Gastrocnemius medialis (tissue), 4 donors: ENCODE measurements around the gene LTN1. TPM values are rescaled to one million over a fixed set of nuclear protein-coding genes. Genes with fewer than 3 reads are reported as not detected.

Experiments
- ATAC-seq, 2 donors: fragments of 150-250 bp; one replicate each; pipeline ENCODE4 v1.9.1; 2016
- DNase-seq, 2 donors: peaks; one replicate each; pipeline ENCODE4 v3.0.0-alpha.2; 2019
- H3K27ac ChIP-seq, 4 donors: fragments of 200-600 bp; sonication (generic); 1 replicate in 1 of 4; 2 replicates in 3 of 4; pipeline ENCODE4 v1.5.1; 2016 to 2018; ENCODE audit warnings: mild to moderate bottlenecking in 2 of 4, moderate library complexity in 1 of 4
- H3K27me3 ChIP-seq, 3 donors: fragments of 200-600 bp; sonication (generic) in 2 of 3; 1 replicate in 1 of 3; 2 replicates in 2 of 3; pipeline versions ENCODE4 v1.5.1 to v1.6.0; 2016 to 2019; ENCODE audit warnings: mild to moderate bottlenecking in 1 of 3, moderate library complexity in 1 of 3
- H3K36me3 ChIP-seq, 2 donors: fragments of 200-600 bp; sonication (generic) in 1 of 2; one replicate each; pipeline ENCODE4 v1.5.1; 2017 to 2018
- H3K4me1 ChIP-seq, 2 donors: fragments of 200-600 bp; sonication (generic) in 1 of 2; one replicate each; pipeline ENCODE4 v1.5.1; 2016 to 2017; ENCODE audit warnings: mild to moderate bottlenecking in 2 of 2
- H3K4me3 ChIP-seq, 4 donors: fragments of 200-600 bp; sonication (generic) in 3 of 4; 1 replicate in 1 of 4; 2 replicates in 3 of 4; pipeline ENCODE4 v1.5.1; 2016 to 2019; ENCODE audit warnings: mild to moderate bottlenecking in 2 of 4
- H3K9me3 ChIP-seq, 3 donors: fragments of 200-600 bp; sonication (generic) in 2 of 3; 1 replicate in 1 of 3; 2 replicates in 2 of 3; pipeline ENCODE4 v1.5.1; 2016 to 2019
- CTCF ChIP-seq, 5 experiments: fragments of 450-650 bp in 3 of 5; fragments of 200-600 bp in 2 of 5; sonication (generic) in 2 of 5; IDR thresholded peaks in 4 of 5; conservative IDR thresholded peaks in 1 of 5; 1 replicate in 4 of 5; 2 replicates in 1 of 5; pipeline ENCODE4 v1.5.1; 2016 to 2019; ENCODE audit warnings: antibody characterized with exemption in 5 of 5, mild to moderate bottlenecking in 3 of 5, moderate library complexity in 3 of 5
- POLR2A ChIP-seq, 2 donors: fragments of 450-650 bp; IDR thresholded peaks; one replicate each; pipeline ENCODE4 v1.6.1; 2017; ENCODE audit warnings: antibody characterized with exemption in 2 of 2, mild to moderate bottlenecking in 2 of 2, moderate library complexity in 2 of 2
- in situ Hi-C, 4 donors: fragments of 200-750 bp; cut with MboI; loops; one replicate each; pipeline versions ENCODE4 v1.15.0 to v1.8.0; 2017; ENCODE audit warnings: low sequenced_read_pairs in 4 of 4
- intact Hi-C: fragments of 100-400 bp; cut with DNase I; formaldehyde crosslinking; loops from one replicate; pipeline ENCODE4 v1.15.1; 2023; ENCODE audit warnings: low total_unique reads
- total RNA-seq, 4 donors: library from RNA; depleted of rRNA; stranded (reverse); fragments of >200 nt; gene quantifications; one replicate each; pipeline versions ENCODE4 v1.1.0 to v1.2.3, GENCODE V29; 2016

LTN1 gene
- total RNA-seq, 4 donors from 2014 or later = 22.7 to 33.3 (median 23.2) TPM

- Histone ChIP-seq H3K36me3 (no peaks in the 10 kb centered on the region), H3K27me3 (peaks cover 0 to 6% (median 0%) of the 10 kb centered on the region in 3 donors), H3K9me3 (no peaks in the 10 kb centered on the region), H3K27ac (no peak overlapping the region), H3K4me3 (no peak overlapping the region), H3K4me1 (no peaks in the 10 kb centered on the region)
- ATAC-seq (no peak), DNase-seq (no peak)
- TF ChIP-seq CTCF (IDR thresholded peaks at IDR 0.05 in 4 of 5, conservative IDR thresholded peaks at IDR 0.05 in 1 of 5) (no peak), POLR2A (IDR thresholded peaks at IDR 0.05) (no peak)
- intact Hi-C loops (no loop called here), in situ Hi-C loops (no loop called here)
Observed at GRCh38 chr21:28892199-28893111, 100.2 kb downstream of the LTN1 start.

- H3K27ac ChIP-seq = peak overlapping the region; percentile 83 to 89 (median 88)
- H3K4me3 ChIP-seq = peak overlapping the region in 2 of 4 donors; percentile 68 to 70
- intact Hi-C loops = loop anchor here (10.0 kb wide), 2 partner anchors 109 to 259 kb away; partner anchors contain the start of gene LTN1
- in situ Hi-C loops = no loop called here
- TF ChIP-seq CTCF (IDR thresholded peaks at IDR 0.05 in 4 of 5, conservative IDR thresholded peaks at IDR 0.05 in 1 of 5) = no peak
- TF ChIP-seq POLR2A (IDR thresholded peaks at IDR 0.05) = no peak
- no peaks in the 10 kb centered on the region for H3K9me3 ChIP-seq
- peaks cover 0 to 23% of the 10 kb centered on the region in 2 donors for H3K36me3 ChIP-seq
- H3K4me1 ChIP-seq = peaks cover 7 to 11% of the 10 kb centered on the region in 2 donors
- DNase-seq (peak; percentile 7 to 32), ATAC-seq (peak; percentile 19 to 45)
- no peaks in the 10 kb centered on the region for H3K27me3 ChIP-seq
Observed at GRCh38 chr21:28885853-28886177, 106.9 kb downstream of the LTN1 start.

GRCh38 chr21:28884976-28885852, 107.5 kb downstream of the LTN1 start:
- Histone ChIP-seq H3K27ac (peak overlapping the region; percentile 83 to 89 (median 88)), H3K36me3 (peaks cover 0 to 26% of the 10 kb centered on the region in 2 donors), H3K4me1 (peaks cover 7 to 11% of the 10 kb centered on the region in 2 donors), H3K4me3 (peak overlapping the region; percentile 68 to 82 (median 70)), H3K9me3 (no peaks in the 10 kb centered on the region), H3K27me3 (no peaks in the 10 kb centered on the region)
- TF ChIP-seq POLR2A (IDR thresholded peaks at IDR 0.05) (peak; percentile 40 to 49), CTCF (IDR thresholded peaks at IDR 0.05 in 4 of 5, conservative IDR thresholded peaks at IDR 0.05 in 1 of 5) (no peak)
- in situ Hi-C loops (no loop called here), intact Hi-C loops (loop anchor here (10.0 kb wide), 2 partner anchors 110 to 260 kb away; partner anchors contain the start of gene LTN1)
- ATAC-seq (peak; percentile 94 to 97), DNase-seq (peak; percentile 66 to 86)

- no peaks in the 10 kb centered on the region for H3K9me3 ChIP-seq
- ATAC-seq (peak in 1 of 2 donors; percentile 47), DNase-seq (no peak)
- peak overlapping the region; percentile 68 to 82 (median 70) for H3K4me3 ChIP-seq
- H3K27me3 ChIP-seq = no peaks in the 10 kb centered on the region
- intact Hi-C loops = loop anchor here (10.0 kb wide), 2 partner anchors 110 to 260 kb away; partner anchors contain the start of gene LTN1
- in situ Hi-C loops = no loop called here
- H3K4me1 ChIP-seq = peaks cover 7 to 11% of the 10 kb centered on the region in 2 donors
- TF ChIP-seq CTCF (IDR thresholded peaks at IDR 0.05 in 4 of 5, conservative IDR thresholded peaks at IDR 0.05 in 1 of 5) (no peak), POLR2A (IDR thresholded peaks at IDR 0.05) (no peak)
- peak overlapping the region; percentile 83 to 89 (median 88) for H3K27ac ChIP-seq
- H3K36me3 ChIP-seq = peaks cover 0 to 32% of the 10 kb centered on the region in 2 donors
Observed at GRCh38 chr21:28884481-28884880, 108.2 kb downstream of the LTN1 start.
